ENCODE results near the gene ULBP1. TPM values are rescaled to one million over a fixed set of nuclear protein-coding genes. Genes with fewer than 3 reads are reported as not detected.
"Not testable (repeated sequence)": the region's sequence is repeated elsewhere in the genome, so short reads cannot be mapped to it uniquely, and the experiment has no call there.

The ULBP1 gene
- polyA plus RNA-seq, 1 experiment: 2.8 TPM

DNA sequence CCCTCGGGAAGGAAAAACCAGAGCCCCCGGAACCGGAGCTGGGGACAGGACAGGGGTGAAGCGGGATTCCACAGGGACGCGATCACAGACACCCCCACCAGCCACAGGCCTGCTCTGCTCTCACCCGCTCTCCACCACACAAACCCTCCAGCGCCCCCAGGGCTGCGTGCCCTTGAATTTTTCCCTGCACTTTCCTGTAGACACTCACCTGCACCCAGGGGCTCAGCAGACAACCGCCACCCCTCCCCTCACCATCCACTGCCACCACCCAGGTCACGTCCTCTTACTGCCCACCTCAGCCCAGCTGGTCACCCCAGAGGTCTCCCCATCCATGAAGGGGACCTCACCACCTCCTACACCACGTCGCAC lies 21.3 kb upstream of the ULBP1 start:
- ChIA-PET CTCF (no interaction called here), POLR2A (no interaction called here)
- no peak overlapping the region for H3K27ac ChIP-seq (ENCODE audit: low read depth, low read length)
- H3K4me3 ChIP-seq (ENCODE audit: low read depth, low read length): peak overlapping the region; percentile 75
- H3K27me3 ChIP-seq (ENCODE audit: control insufficient read depth, insufficient read depth, low read length): peaks cover 24% of the 10 kb centered on the region
- DNase-seq (ENCODE audit: low read depth, low spot score): no peak
- TF ChIP-seq, protein P1, sequence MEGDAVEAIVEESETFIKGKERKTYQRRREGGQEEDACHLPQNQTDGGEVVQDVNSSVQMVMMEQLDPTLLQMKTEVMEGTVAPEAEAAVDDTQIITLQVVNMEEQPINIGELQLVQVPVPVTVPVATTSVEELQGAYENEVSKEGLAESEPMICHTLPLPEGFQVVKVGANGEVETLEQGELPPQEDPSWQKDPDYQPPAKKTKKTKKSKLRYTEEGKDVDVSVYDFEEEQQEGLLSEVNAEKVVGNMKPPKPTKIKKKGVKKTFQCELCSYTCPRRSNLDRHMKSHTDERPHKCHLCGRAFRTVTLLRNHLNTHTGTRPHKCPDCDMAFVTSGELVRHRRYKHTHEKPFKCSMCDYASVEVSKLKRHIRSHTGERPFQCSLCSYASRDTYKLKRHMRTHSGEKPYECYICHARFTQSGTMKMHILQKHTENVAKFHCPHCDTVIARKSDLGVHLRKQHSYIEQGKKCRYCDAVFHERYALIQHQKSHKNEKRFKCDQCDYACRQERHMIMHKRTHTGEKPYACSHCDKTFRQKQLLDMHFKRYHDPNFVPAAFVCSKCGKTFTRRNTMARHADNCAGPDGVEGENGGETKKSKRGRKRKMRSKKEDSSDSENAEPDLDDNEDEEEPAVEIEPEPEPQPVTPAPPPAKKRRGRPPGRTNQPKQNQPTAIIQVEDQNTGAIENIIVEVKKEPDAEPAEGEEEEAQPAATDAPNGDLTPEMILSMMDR (IDR thresholded peaks at IDR 0.05; ENCODE audit: low read depth, low read length): no peak
- no peaks in the 10 kb centered on the region; the same call in 1 of the 2 replicates for H3K9me3 ChIP-seq (ENCODE audit: control insufficient read depth, insufficient read depth, low read length)

DNA sequence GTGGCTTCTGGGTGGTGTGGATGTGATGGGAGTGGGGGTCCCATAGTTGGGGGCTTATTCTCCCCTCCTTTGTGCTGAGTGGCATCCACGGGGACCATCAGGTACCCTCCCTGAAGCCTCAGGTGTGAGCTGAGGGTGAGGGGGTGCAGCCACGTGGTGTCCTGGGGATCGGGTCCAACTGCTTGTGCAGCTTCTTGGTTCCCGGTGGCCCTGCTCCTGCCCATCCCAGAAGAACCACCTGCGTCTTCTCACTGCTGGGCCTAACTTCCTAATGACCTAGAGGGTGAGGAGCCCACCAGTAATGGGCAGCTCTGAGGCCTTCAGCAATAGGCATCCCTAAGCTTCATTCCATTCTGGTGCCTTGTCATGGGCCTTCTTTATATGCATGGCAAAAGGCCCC lies 20.4 kb upstream of the ULBP1 start:
- DNase-seq (ENCODE audit: low read depth, low spot score); H3K9me3 ChIP-seq (ENCODE audit: control insufficient read depth, insufficient read depth, low read length); H3K4me3 ChIP-seq (ENCODE audit: low read depth, low read length); H3K27ac ChIP-seq (ENCODE audit: low read depth, low read length); POLR2A ChIA-PET; CTCF ChIA-PET: not testable (repeated sequence)
- H3K27me3 ChIP-seq (ENCODE audit: control insufficient read depth, insufficient read depth, low read length): peaks cover 18% of the 10 kb centered on the region

DNA sequence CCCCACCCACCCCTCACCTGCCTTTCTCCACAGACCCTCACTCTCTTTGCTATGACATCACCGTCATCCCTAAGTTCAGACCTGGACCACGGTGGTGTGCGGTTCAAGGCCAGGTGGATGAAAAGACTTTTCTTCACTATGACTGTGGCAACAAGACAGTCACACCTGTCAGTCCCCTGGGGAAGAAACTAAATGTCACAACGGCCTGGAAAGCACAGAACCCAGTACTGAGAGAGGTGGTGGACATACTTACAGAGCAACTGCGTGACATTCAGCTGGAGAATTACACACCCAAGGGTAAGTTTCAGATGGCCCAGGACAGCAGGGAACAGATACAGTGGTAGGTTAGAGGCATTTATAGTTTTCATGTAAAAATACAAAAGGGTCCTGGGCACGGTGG lies 18.5 kb upstream of the ULBP1 start:
- DNase-seq (ENCODE audit: low read depth, low spot score); CTCF ChIA-PET; H3K9me3 ChIP-seq (ENCODE audit: control insufficient read depth, insufficient read depth, low read length); H3K4me3 ChIP-seq (ENCODE audit: low read depth, low read length); H3K27me3 ChIP-seq (ENCODE audit: control insufficient read depth, insufficient read depth, low read length); POLR2A ChIA-PET; H3K27ac ChIP-seq (ENCODE audit: low read depth, low read length): not testable (repeated sequence)

DNA sequence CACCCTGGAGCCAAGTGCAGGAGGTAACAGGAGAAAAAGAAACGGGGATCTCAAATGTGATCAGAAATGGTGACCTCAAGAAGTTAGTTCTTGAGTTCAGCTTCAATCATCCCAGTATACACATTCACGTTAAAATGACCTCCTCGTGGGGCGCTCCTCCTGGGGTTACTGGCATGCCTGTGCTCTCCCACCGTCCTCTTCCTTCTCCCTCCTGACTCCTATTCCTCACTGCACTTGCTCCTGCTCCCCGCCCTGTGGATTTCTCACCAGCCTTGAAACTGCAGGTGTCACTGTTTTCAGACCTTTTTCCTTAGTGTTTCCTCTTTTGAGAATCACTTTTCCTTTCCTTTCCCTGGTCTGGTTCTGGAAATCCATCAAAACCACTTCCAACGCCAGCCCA lies 17.1 kb upstream of the ULBP1 start:
- H3K4me3 ChIP-seq (ENCODE audit: low read depth, low read length); H3K9me3 ChIP-seq (ENCODE audit: control insufficient read depth, insufficient read depth, low read length); H3K27ac ChIP-seq (ENCODE audit: low read depth, low read length); DNase-seq (ENCODE audit: low read depth, low spot score); POLR2A ChIA-PET; CTCF ChIA-PET: not testable (repeated sequence)
- H3K27me3 ChIP-seq (ENCODE audit: control insufficient read depth, insufficient read depth, low read length): peaks cover 12% of the 10 kb centered on the region

DNA sequence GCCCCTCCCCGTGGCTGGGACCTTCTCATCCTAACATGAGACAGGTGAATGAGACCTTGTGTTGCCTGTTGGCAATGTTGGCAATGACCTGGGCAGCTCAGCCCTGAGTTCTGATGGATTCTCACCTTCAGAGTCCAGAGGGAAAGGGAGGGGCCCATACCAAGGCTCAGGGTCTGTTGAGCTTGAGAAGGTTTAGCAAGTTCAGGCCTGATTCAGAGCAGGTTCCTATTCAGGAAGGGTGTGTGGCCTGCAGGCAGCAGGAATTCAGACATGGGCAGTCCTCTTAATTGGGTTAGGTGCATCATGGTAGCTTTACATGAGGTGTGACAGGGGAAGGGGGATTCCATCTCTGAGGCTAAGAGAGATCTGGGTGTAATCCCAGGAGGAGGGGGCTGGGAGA lies 16.2 kb upstream of the ULBP1 start:
- POLR2A ChIA-PET; CTCF ChIA-PET; H3K4me3 ChIP-seq (ENCODE audit: low read depth, low read length); H3K27ac ChIP-seq (ENCODE audit: low read depth, low read length); H3K9me3 ChIP-seq (ENCODE audit: control insufficient read depth, insufficient read depth, low read length); DNase-seq (ENCODE audit: low read depth, low spot score): not testable (repeated sequence)
- peaks cover 21% of the 10 kb centered on the region for H3K27me3 ChIP-seq (ENCODE audit: control insufficient read depth, insufficient read depth, low read length)

DNA sequence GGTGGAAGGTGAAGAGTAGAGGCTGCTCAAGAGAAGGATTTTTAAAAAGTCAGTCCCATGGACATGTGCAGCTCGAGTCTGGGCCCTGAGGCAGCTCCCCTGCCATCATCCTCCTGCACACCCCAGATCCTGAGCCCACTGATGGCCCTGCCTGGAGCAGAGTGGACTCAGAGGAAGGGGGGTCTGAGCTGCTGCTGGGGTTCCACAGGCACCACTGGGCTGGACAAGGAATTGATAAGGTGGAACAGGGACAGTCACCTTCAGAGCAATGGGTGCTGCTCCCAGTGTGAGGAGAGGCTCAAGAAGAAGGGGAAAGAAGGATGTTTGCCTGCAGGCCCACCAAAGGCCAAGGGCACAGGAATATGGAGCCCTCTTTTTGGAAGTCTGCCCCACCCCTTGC lies 15.7 kb upstream of the ULBP1 start:
- TF ChIP-seq, protein P1 (IDR thresholded peaks at IDR 0.05; ENCODE audit: low read depth, low read length): no peak
- no peaks in the 10 kb centered on the region for H3K9me3 ChIP-seq (ENCODE audit: control insufficient read depth, insufficient read depth, low read length)
- ChIA-PET CTCF (no interaction called here), POLR2A (no interaction called here)
- no peak for DNase-seq (ENCODE audit: low read depth, low spot score)
- H3K27ac ChIP-seq (ENCODE audit: low read depth, low read length): no peak overlapping the region
- H3K4me3 ChIP-seq (ENCODE audit: low read depth, low read length): no peak overlapping the region
- H3K27me3 ChIP-seq (ENCODE audit: control insufficient read depth, insufficient read depth, low read length): peaks cover 26% of the 10 kb centered on the region

DNA sequence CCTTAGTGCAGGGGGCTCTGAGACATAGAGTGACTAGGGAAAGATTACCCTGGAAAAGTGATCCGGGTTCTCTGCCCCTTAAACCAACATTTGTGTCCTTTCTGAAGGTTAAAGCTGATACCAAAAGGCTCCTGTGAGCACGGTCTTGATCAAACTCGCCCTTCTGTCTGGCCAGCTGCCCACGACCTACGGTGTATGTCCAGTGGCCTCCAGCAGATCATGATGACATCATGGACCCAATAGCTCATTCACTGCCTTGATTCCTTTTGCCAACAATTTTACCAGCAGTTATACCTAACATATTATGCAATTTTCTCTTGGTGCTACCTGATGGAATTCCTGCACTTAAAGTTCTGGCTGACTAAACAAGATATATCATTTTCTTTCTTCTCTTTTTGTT lies 15.1 kb upstream of the ULBP1 start:
- no peak for DNase-seq (ENCODE audit: low read depth, low spot score)
- Histone ChIP-seq H3K4me3 (ENCODE audit: low read depth, low read length) (no peak overlapping the region), H3K9me3 (ENCODE audit: control insufficient read depth, insufficient read depth, low read length) (no peaks in the 10 kb centered on the region), H3K27me3 (ENCODE audit: control insufficient read depth, insufficient read depth, low read length) (peaks cover 30% of the 10 kb centered on the region), H3K27ac (ENCODE audit: low read depth, low read length) (no peak overlapping the region)
- ChIA-PET CTCF (no interaction called here), POLR2A (no interaction called here)
- TF ChIP-seq, protein P1 (IDR thresholded peaks at IDR 0.05; ENCODE audit: low read depth, low read length): no peak
